GM18511 (cell line): Measurements from ENCODE around the gene KNDC1.

Source experiments
- ATAC-seq: cut with Tn5 transposase; IDR thresholded peaks from one replicate; pipeline ENCODE4 v1.9.1; 2021; ENCODE audit warnings: mild to moderate bottlenecking, moderate library complexity; ENCODE audit not compliant: unreplicated experiment

Gene KNDC1

DNA sequence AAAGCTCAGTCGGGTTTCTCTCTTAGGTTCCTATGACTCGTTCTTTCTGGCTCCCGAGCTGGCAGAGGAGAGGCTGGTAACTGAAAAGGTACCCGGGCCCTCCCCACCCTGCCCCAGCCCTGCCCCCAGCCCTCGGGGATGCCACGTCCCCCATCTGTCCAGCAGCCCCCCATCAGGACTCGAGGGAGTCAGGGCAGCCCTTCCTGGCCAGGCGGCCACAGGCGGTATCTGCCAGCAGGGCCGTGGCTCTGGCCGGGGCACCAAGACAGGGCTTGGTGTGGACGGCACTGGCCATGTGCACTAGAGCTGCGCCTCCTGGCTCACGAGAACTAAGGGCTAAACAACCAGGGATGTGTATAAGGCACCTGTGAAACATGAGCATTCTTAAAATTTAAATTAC, 29.7 kb downstream of the KNDC1 start:
- ATAC-seq = no peak

DNA sequence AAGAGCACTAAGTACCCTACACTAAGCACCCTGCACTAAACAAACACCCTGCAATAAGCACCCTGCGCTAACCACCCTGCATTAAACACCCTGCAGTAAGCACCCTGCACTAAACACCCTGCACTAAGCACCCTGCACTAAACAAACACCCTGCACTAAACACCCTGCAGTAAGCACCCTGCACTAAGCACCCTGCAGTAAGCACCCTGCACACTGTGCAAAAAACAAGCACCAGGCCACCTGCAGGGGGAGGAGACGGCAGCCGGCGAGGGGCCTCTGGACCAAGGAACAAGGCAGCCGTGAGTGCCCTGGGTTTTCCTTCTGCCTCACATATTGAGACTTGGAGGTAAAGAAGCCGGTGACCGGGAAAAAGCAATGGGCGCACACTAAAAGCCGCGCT, 30.2 kb downstream of the KNDC1 start:
- no peak for ATAC-seq

GRCh38 chr10:133191651-133192050, 31.6 kb downstream of the KNDC1 start:
- ATAC-seq = no peak

GRCh38 chr10:133194151-133194550, 34.1 kb downstream of the KNDC1 start:
- ATAC-seq = no peak

GRCh38 chr10:133195096-133195495, 35.1 kb downstream of the KNDC1 start:
- ATAC-seq = no peak

DNA sequence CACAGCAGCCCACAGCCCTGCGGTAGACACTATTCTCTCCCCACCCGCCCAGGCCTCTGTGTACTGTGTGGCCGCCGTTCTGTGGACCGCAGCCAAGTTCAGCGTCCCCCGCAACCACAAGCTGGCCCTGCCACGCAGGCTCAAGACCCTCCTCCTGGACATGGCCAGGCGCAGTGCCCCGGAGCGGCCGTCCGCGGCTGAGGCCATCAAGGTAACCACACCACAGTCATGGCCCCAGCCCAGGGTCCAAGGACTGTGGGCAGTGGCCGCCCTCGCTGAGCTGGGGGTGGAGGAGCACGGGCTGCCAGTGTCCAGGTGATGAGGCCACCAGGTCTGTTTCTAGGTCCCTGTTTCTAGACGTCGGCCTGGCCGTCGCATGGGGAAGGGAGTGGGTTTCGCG, 35.6 kb downstream of the KNDC1 start:
- no peak for ATAC-seq

DNA sequence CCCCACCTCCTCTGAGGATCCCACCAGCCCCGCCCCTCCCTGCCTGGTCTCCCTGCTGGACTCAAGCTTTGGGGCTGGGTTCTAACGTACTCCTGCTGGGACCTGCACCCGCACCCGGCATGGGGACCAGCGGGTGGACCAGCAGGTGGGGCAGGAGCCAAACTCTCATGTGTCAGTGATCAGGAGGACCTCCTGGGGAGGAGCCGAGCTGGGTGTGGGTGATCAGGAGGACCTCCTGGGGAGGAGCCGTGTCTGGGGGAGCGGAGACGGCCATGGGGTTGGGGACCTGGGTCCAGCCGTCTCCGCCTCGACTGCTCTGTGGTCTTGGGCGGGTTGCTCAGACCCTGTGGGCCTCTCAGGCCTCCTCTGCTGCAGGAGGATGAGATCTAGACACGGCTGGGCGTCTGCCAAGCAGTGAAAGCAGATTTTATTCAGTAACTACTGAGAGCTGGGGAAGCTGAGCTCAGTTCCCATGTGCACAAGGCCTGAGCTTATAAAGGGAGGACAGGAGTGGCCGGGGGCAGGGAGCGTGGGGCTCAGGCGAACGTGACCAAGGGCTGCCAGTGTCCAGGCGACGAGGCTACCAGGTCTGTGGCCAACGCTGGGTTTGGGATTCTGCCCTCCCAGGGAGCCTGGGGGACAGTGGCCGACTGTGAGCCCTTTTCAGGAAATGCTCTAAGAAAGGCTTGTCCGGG, 36.3 kb downstream of the KNDC1 start:
- no peak for ATAC-seq

DNA sequence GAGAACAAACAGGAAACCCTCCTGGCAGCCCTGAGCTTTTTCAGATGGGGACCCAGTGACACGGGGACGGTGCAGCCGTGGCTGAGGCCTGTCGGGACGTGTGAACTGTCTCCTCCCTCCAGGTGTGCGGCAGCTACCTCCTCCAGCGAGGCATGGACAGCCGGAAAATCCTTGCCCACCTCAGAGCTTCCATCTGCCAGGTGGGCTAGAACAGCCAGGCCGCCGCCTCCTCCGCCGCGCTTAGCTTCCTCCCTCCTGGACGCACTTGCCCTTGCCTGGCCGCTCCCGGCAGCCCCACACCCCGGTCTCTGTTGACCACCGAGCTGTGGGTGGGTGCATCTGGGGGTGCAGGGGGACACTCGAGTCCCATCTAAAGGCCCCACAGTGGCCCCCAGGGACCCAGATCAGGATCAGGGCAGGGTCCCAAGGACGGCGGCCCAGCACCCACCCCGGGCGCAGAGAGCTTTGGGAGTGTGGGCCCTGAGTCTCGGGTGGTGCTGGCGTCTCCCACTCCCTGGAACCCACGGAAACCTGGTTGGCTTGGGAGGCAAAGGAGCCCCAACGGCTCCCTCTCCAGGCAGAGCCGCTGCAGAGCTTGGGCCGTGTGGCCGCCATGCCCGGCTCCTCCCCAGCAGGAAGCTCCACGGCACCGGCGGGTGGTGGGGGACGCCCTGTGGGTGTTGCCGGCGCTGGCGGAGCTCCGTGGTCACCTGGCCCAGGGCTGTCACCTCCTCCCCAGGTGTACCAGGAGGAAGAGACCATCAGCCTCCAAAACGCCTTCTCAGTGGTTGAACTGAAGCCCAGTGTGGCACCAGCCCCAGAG, 37.1 kb downstream of the KNDC1 start:
- ATAC-seq = no peak

DNA sequence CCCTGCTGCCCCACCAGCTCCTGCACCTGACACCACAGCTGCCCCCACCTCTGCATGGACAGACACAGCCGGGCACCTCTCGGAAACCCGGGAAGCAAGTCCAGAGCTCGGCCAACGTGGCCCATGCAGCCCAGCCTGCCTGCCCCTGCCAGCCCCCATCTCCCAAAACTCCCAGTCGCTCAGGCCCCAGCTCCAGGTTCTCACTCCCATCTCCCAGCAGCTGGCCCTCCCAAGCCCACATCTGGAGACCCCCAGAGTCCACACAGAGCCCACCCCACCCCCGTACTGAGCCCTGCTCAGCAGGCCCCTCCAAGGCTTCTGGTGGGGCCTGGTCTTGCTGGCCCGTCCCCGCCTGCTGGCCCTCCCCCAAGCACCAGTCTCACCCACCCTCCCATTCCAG, 37.8 kb downstream of the KNDC1 start:
- ATAC-seq = no peak

- ATAC-seq = no peak
Observed at GRCh38 chr10:133198206-133198605, 38.2 kb downstream of the KNDC1 start.

DNA sequence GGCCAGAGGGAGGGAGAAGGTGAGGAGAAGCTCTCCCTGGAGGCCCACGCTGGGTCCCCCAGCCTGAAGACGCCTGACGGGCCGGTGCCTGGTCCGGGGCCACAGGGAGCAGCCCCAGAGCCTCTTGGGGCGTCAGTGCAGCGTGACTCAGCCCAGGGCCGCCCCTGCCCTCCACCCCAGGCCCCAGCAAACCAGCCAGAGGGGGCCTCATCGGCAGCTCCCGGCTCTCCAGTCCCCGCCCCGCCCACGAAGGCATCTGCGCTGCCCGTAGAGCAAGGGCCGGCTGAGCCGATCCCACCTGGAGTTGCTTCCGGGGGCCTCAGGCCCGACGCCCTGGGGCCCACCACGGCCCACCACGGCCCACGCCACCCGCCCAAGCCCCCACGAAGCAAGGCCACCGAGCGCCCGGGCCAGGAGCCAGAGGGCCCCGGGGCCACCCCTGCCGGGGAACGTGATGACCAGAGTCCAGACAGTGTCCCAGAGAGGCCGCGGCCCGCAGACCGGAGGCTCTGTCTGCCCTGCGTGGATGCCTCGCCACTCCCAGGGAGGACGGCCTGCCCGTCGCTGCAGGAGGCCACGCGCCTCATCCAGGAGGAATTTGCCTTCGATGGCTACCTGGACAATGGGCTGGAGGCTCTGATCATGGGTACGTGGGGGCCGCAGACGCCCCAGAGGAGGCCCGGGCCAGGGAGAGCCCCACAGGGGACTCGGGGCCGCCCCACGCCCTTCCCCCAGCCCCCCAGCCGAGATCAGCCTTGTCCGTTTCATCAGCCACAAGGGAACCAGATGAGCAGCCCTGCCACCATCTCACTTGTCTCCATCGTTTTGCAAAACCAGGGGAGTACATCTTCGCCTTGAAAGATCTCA, 38.8 kb downstream of the KNDC1 start:
- ATAC-seq = no peak

DNA sequence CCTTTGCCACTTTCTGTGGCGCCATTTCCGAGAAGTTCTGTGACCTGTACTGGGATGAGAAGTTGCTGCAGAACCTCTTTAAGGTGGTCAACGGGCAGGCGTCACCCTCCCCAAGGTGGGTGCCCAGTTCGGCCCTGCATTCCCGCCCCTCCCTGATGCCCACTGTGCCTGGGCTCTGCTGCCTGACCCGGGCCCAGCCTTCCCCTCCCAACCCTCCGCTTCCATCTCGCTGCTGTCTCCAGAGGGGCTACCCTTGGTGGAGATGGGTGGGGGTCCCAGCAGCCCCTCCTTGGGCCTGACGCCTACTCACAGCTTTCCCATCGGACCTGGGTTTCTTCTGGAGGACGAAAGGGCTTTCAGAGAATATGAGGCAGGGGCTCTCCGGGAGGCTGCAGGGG, 39.5 kb downstream of the KNDC1 start:
- no peak for ATAC-seq

DNA sequence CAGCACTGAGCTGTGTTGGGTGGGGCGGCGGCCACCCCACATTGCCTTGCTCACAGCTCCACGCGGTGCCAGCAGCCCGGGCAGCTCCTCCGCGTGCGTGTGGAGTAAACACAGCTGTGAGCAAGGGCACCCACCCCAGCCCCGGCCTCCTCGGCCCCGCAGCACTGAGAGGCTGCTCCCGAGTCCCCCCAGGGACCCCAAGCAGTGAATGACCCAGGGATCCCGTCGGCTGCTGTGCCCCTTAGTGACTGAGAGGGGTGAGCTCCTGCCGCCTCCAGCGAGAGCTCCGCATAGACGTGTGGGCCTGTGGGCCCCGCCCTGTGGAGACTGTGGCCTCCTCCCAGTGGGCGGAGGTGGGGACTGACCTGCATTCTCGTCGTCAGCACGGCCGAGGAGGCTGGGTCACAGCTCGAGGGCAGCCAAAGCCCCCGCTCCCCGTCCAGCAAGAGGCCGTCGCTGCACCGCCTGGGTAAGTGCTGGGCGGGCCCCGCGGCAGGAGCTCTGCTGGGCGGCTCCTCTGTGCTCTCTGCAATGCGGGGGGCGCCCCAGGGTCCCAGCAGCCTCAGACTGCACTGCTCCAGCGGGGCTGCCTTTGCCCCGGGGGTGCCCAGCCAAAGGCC, 40.1 kb downstream of the KNDC1 start:
- no peak for ATAC-seq

DNA sequence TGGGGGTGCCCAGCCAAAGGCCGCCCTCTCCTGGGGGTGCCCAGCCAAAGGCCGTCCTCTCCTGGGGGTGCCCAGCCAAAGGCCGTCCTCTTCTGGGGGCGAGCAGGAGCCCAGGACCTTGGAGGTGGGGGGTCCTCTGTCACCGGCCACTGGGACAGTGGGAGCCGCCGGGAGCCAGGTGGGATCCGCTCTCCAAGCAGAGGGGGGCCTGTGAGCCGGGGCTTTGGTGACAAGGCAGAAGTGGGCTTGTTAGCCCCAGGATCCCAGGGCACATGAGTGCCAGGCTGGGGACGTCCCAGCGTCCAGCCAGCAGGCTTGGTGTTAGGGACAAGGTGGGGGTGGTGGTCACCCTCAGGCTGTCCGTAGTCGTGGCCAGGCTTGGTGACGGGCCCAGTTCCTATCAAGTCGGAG, 40.6 kb downstream of the KNDC1 start:
- ATAC-seq = no peak

DNA sequence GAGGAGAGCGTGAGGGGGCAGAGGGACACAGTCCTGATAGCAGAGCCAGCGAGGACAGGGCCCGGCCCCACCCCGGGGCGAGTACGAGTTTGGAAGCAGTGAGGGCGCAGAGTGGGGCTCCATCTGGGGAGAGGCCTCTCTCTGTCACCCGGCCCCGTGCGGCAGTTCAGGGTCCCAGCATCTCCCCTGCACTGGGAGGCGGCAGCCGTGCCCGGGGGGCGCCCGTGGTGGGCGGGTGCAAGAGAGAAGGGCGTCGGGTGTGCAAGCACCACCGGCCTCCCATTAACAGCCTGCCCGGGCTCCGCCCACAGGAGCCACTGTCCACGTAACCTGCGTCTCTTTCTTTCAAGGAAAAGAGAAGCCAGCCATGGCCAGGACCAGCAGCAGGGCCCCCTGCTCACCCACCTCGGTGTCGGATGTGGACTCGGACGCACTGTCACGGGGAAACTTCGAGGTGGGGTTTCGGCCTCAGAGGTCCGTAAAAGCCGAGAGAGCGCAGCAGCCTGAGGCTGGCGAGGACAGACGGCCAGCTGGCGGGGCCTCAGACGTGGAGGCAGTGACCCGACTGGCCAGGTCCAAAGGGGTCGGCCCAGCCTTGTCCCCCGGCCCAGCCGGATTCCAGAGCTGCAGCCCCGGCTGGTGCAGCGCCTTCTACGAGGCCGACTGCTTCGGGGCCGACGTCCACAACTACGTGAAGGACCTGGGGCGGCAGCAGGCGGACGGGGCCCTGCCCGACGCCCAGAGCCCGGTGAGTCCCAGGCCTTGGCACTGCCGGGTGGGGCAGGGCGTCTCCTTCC, 41.3 kb downstream of the KNDC1 start:
- no peak for ATAC-seq

- ATAC-seq = no peak
Observed at GRCh38 chr10:133201948-133202725, 42.1 kb downstream of the KNDC1 start.

- ATAC-seq = no peak
Observed at GRCh38 chr10:133202778-133203651, 43.0 kb downstream of the KNDC1 start.

DNA sequence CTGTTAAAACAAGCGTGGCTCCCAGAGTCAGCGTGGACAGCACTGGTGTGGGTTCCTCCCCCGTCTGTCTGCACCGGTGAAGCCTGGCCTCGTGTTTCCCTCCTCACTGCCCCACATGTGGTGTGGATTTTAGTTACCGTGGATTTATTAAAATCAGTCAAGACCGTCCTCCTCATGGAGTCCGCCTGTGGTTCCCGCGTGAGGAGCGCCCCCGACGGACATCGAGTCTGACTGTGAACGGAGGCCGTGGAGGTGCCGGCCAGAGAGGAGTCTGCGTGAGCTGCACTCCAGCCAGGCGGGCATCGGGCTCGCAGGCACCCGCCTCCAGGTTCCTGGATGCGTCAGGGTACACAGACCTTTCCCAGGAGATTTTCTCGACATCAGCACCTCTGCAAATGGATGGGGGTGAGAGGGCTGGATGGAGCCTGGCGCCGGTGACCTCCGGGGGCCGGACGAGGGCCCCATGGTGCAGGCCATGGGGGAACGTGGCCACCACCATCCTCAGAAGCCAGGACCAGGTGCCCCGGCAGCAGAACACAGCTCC, 43.7 kb downstream of the KNDC1 start:
- no peak for ATAC-seq
